GM08714 (cell line): ENCODE data around the gene PPP1R1B.

Source experiments
- H3K4me3 ChIP-seq: fragments of 200-500 bp; sonication (Bioruptor generic); 2 replicates; pipeline ENCODE4 v1.5.1; 2014; ENCODE audit warnings: mild to moderate bottlenecking, low read length, inconsistent platforms
- ZNF274 ChIP-seq: IDR thresholded peaks from 2 replicates; pipeline ENCODE4 v1.6.1; 2012; ENCODE audit warnings: mild to moderate bottlenecking, low read depth, low read length

PPP1R1B gene

DNA sequence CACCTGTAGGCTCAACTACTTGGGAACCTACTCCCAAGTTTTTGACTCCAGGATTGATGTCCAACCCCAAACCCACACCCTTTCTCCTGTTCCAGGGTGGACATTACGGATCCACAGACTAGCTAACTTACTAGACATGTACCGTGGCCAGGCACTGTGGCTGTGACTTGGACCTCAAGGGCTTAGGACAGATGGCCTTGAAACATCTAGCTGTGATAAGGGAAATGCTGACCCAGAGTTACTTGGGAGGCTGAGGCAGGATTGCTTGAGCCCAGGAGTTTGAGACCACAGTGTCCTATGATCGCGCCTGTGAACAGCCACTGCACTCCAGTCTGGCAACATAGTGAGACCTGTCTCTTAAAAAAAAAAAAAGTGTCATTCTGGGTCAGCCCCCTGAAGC is 14.3 kb downstream of the PPP1R1B start:
- no peak overlapping the region for H3K4me3 ChIP-seq
- no peak for TF ChIP-seq ZNF274

DNA sequence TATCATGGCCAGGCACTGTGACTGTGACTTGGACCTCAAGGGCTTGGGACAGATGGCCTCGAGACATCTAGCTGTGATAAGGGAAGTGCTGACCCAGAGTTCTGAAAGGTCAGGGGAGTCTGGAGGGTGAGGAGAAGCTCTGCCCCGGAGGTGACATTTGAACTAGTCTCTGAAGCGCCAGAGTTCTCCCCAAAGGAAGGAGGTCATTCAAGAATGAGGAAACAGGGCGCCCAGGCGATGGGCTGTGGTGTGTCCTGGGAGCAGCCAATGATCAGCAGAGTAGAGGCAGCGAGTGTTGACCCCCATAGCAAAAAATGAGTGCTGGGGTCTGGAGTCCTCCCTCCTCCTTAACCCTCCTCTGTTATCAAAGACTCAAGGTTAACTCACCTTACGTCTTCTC is 15.1 kb downstream of the PPP1R1B start:
- H3K4me3 ChIP-seq, result no peak overlapping the region
- no peak for TF ChIP-seq ZNF274

- no peak overlapping the region for H3K4me3 ChIP-seq
Measured at GRCh38 chr17:39642291-39643074, 15.7 kb downstream of the PPP1R1B start.

DNA sequence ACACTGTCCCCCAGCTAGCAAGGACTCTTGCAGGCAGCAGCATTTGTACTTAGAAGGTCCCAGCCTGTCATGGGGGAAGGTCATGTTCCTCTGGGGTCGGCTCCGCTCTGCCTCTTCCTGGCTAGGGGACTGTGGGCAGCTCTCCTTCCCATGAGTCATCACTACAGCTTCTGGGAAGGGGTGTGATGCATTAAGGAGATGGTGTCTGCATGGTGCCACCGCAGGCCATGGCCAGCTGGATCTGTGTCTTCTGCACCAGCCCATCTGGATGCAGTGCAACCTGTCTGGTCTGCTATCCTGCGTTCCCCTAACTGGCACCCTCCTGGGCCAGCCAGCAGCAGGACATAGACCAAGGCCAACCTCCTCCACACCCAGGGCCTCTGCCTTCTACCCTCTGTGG is 16.5 kb downstream of the PPP1R1B start:
- TF ChIP-seq ZNF274, result no peak
- H3K4me3 ChIP-seq, result no peak overlapping the region

More at GRCh38 chr17:39642291-39643074, 15.7 kb downstream of the PPP1R1B start:
- no peak for TF ChIP-seq ZNF274

DNA sequence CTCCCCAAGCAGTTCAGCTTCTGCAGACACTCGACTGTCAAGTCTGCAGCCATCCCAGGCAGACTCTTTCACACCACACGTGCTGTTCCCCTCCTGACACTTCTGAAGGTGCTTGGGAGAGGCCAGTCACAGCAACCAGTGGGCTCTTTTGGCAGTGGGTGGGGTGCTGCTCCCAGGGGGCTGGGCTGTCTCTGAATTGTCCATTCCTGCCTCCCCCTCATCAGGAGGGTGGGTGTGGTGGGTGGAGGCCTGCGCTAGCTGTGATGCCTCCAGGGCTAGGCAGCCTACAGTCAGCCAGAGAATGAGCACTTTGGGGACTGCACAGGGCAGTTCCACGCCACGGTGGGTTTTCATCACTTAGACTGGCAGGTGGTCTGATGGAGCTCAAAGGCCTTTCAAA is 20.5 kb downstream of the PPP1R1B start:
- TF ChIP-seq ZNF274, result no peak

GRCh38 chr17:39648616-39649366 is 22.0 kb downstream of the PPP1R1B start:
- no peak overlapping the region for H3K4me3 ChIP-seq
- TF ChIP-seq ZNF274, result no peak

More for the DNA sequence above, 20.5 kb downstream of the PPP1R1B start:
- no peak overlapping the region for H3K4me3 ChIP-seq

DNA sequence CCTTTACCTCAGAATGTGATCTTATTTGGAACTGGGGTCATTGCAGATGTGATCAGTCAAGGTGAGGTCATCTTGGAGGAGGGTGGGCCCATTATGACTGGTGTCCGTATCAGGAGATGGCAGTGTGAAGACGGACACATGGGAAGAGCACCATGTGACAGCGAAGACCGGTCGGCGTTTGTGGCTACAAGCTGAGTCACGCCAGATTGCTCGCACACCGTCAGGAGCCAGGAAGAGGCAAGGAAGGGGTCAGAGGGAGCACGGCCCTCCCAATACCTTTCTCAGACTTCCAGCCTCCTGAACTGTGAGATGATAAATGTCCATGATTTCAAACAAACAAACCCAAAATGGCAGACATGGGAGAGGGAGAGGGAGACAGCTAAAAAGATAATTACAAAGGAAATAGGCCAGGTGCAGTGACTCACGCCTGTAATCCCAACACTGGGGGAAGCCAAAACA is 23.4 kb downstream of the PPP1R1B start:
- no peak overlapping the region for H3K4me3 ChIP-seq
- TF ChIP-seq ZNF274, result no peak

- H3K4me3 ChIP-seq, result no peak overlapping the region
- TF ChIP-seq ZNF274, result no peak
Measured at GRCh38 chr17:39651923-39652586, 25.3 kb downstream of the PPP1R1B start.

- no peak for TF ChIP-seq ZNF274
- H3K4me3 ChIP-seq, result no peak overlapping the region
Measured at GRCh38 chr17:39652587-39653315, 26.0 kb downstream of the PPP1R1B start.

DNA sequence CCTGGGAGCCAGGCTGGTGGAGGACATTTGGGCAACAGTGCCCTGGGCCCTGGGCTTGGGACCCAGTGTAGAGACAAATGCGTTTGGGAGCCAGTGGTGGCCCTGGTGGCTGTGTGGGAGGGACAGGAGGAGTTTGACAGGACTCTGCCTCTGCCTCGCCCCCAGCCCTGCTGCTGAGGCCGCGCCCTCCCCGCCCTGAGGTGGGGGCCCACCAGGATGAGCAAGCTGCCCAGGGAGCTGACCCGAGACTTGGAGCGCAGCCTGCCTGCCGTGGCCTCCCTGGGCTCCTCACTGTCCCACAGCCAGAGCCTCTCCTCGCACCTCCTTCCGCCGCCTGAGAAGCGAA is 26.5 kb downstream of the PPP1R1B start:
- no peak overlapping the region for H3K4me3 ChIP-seq
- no peak for TF ChIP-seq ZNF274

DNA sequence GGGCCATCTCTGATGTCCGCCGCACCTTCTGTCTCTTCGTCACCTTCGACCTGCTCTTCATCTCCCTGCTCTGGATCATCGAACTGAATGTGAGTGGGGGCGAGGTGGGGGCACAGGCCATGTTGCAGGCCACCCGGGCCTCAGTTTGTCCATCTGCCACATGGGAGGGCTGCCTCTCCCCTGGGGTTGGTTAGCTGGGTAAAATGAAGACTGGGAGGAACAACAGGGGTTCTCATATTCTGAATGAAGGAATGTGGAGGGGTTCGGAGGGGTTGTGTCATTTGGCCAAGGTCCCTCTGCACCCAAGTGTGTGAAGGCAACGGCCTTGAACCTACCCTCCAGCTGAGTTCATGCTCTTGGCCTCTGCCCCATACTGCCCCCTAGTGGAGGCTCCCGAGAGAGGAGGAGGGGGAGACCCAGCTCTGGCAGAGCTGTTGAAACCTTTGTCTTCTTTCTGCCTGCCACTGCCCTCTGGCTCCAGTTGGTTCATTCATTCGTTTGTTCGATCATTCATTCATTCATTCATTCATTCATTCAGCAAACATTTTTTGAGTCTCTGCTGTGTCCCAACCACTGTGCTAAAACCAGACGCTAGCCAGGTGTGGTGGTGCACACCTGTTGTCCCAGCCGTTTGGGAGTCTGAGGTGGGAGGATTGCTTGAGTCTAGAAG is 27.0 kb downstream of the PPP1R1B start:
- H3K4me3 ChIP-seq, result no peak overlapping the region
- no peak for TF ChIP-seq ZNF274

DNA sequence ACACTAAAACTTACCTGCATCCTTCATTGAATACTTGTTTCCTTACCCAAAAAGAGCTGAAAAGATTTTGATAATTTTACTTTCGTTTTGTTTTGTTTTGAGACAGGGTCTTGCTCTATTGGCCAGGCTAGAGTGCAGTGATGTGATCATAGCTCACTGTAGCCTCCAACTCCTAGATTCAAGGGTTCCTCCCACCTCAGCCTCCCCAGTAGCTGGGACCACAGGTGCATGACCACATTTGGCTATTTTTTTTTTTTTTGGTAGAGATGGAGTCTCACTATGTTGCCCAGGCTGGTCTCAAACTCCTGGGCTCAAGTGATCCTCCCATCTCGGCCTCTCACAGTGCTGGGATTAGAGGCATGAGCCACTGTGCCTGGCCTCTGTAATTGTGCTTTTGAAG is 28.4 kb downstream of the PPP1R1B start:
- no peak overlapping the region for H3K4me3 ChIP-seq
- no peak for TF ChIP-seq ZNF274

DNA sequence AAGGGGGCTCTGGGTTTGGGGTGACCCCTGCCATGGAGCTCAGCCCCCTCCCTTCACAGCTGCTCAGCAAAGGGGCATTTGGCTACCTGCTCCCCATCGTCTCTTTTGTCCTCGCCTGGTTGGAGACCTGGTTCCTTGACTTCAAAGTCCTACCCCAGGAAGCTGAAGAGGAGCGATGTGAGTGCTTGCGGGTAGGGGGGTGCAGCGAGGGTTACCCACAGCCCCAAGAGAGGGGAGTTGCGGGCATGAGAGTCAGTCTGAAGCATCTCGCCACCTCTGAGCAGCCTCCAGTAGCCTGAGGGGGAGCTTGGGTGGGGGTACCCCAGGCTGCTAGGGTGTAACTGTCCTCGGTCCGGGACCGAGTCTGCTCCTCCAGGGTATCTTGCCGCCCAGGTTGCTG is 31.6 kb downstream of the PPP1R1B start:
- TF ChIP-seq ZNF274, result no peak
- H3K4me3 ChIP-seq, result no peak overlapping the region
